ENCODE results near the gene PPP2R5C. TPM values are rescaled to one million over a fixed set of nuclear protein-coding genes. Genes with fewer than 3 reads are reported as not detected.

The PPP2R5C gene
- total and polyA plus RNA-seq, 2 donors (not counting 3 experiments of a cell fraction or from before 2014, with no cell fraction given), result 42.6 to 83.6 TPM

- dilution Hi-C loops (cut with MboI; ENCODE audit: extremely low pct_ligation_motif_present, low sequenced_read_pairs), result no loop called here
- POLR2A ChIA-PET, result no interaction called here
Measured at GRCh38 chr14:101721111-101721510, 40.4 kb upstream of the PPP2R5C start.

More at GRCh38 chr14:101721111-101721510, 40.4 kb upstream of the PPP2R5C start:
- no peaks in the 10 kb centered on the region for H3K79me2 ChIP-seq (ENCODE audit: control insufficient read depth, insufficient read depth, low read length)
- no peak for FAIRE-seq
- H3K27ac ChIP-seq (ENCODE audit: insufficient read depth, low read depth, low read length), result no peak overlapping the region
- H3K4me3 ChIP-seq (replicated peaks in 1 of 3; ENCODE audit: insufficient read depth in 1 of 3, low read depth in 1 of 3, low read length in 3 of 3), result no peak overlapping the region
- no peaks in the 10 kb centered on the region for H3K9me3 ChIP-seq (replicated peaks; ENCODE audit: control insufficient read depth, insufficient read depth, low read length)
- no peaks in the 10 kb centered on the region for H4K20me1 ChIP-seq (replicated peaks; ENCODE audit: control insufficient read depth, extremely low read depth, insufficient read depth, low read length)
- no peaks in the 10 kb centered on the region for H3K36me3 ChIP-seq (ENCODE audit: control insufficient read depth in 2 of 2, extremely low read depth in 1 of 2, insufficient read depth in 2 of 2, low read length in 2 of 2)
- peaks cover 12% of the 10 kb centered on the region for H3K4me1 ChIP-seq (ENCODE audit: control insufficient read depth, extremely low read depth, insufficient read depth, low read length)
- no peak for TF ChIP-seq POLR2AphosphoS5 (IDR thresholded peaks at IDR 0.05; ENCODE audit: insufficient read depth, low read depth, low read length)
- no peak for TF ChIP-seq MYC (IDR thresholded peaks at IDR 0.05; ENCODE audit: low read depth, low read length)
- no peak for TF ChIP-seq POLR2A (IDR thresholded peaks at IDR 0.05; ENCODE audit: low read depth, low read length)
- TF ChIP-seq FOS (IDR thresholded peaks at IDR 0.05; ENCODE audit: borderline replicate concordance, insufficient read depth, low read length), result no peak
- TF ChIP-seq JUN (IDR thresholded peaks at IDR 0.05; ENCODE audit: borderline replicate concordance, insufficient read depth, insufficient read length, low read depth), result no peak
- TF ChIP-seq EZH2 (IDR thresholded peaks at IDR 0.05; ENCODE audit: borderline replicate concordance, low read depth, low read length, severe bottlenecking), result no peak
- TF ChIP-seq MAX (IDR thresholded peaks at IDR 0.05; ENCODE audit: insufficient read depth, insufficient read length), result no peak
- no peak for TF ChIP-seq GATA2 (IDR thresholded peaks at IDR 0.05; ENCODE audit: insufficient read depth, insufficient read length, low read depth, low read length)
- no peak for TF ChIP-seq CTCF (IDR thresholded peaks at IDR 0.05; ENCODE audit: extremely low read depth in 1 of 2, insufficient read depth in 1 of 2, low read depth in 1 of 2, low read length in 2 of 2)
- CTCF ChIA-PET, result interaction anchor here (1.3 kb wide), 1 partner anchor 13 kb away, joined by 6 read pairs; no protein-coding TSS in a partner anchor
- no TSS peak for BruUV-seq (replicated peaks)
- intact Hi-C loops (cut with micrococcal nuclease), result loop anchor here (5.0 kb wide), 2 partner anchors 41 to 226 kb away; partner anchors contain the start of gene PPP2R5C
- no peaks in the 10 kb centered on the region for H3K9me1 ChIP-seq (replicated peaks; ENCODE audit: control insufficient read depth, extremely low read depth, insufficient read depth, low read length)
- H2AFZ ChIP-seq (ENCODE audit: low read depth, low read length), result no peak overlapping the region
- H3K9ac ChIP-seq (replicated peaks; ENCODE audit: extremely low read depth, insufficient read depth, low read length), result no peak overlapping the region
- H3K27me3 ChIP-seq (ENCODE audit: control insufficient read depth in 2 of 2, insufficient read depth in 2 of 2, low read length in 2 of 2), result peaks cover 22 to 28% of the 10 kb centered on the region in 2 experiments
- H3K4me2 ChIP-seq (ENCODE audit: insufficient read depth, low read length), result no peak overlapping the region
- DNase-seq (ENCODE audit: low read depth, low spot score), result no peak
